ENCODE measurements around the gene FOXN3.

Gene FOXN3

DNA sequence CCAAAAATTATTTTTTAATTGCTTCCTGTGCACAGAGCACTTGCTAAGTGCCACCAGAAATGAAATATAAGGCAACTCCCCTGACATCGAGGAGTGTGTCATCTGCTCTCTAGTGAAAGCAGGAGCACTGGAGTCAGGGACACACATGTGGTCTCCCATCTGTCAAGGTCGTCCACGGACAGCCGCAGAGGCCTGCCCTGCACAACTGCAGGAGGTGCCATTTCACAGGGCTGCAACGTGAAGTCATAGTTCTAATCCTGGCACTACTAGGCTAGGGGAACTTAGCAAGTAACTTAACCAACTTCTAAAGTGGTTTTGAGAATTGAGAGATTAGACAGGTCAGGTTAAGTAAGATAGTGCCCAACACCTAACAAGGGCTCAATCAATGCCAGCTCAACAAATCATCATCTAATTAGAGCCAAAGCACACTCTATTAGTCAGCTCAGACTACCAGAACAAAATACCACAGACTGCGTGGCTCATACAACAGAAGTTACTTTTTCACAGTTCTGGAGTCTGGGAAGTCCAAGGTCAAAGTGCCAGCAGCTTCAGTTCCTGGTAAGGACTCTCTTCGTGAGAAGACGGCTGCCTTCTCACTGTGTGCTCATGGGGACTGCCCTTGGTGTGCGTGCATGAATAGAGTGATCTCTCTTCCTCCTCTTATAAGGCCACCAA is 30.7 kb downstream of the FOXN3 start:
- no peak for FAIRE-seq
- no peak for DNase-seq (ENCODE audit: insufficient read length, low spot score)

DNA sequence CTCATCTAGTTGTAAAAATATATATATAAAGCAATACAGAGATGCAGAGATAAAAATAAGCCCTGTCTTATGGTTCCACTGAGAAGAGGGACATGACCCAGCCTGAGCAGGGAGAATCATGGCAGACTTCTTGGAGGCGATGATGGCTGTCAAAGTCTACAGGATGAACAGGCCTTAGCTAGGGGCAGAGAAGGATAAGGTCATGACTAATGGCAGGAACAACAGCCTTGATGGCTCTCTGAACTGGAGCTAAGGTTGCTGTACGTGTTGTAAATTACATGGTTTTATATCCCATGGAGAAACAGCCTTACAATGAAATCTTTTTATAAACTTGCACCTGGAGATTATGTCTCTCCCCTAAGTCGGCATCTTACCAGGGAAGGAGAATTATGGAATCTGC is 32.4 kb downstream of the FOXN3 start:
- DNase-seq (ENCODE audit: insufficient read length, low spot score) (no peak), FAIRE-seq (no peak)

DNA sequence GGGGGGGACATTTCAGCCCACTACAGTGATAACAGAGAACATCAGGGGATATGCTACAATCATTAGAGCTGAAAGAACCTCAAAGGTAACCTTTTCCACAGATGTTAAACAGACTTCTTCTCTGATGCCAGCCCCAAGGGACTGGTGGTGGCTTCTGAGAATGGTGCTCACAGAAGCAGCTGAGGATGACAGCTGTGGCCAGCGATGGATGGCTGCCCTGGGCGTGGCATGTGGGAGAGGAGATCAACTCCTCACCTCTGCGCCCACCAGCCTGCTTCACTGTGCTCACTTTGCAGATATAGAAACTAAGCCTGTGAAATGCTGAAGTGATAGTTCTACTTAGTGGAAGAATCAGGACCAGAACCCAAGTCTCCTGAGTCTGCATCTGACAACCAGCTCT is 33.0 kb downstream of the FOXN3 start:
- no peak for FAIRE-seq
- DNase-seq (ENCODE audit: insufficient read length, low spot score): no peak

DNA sequence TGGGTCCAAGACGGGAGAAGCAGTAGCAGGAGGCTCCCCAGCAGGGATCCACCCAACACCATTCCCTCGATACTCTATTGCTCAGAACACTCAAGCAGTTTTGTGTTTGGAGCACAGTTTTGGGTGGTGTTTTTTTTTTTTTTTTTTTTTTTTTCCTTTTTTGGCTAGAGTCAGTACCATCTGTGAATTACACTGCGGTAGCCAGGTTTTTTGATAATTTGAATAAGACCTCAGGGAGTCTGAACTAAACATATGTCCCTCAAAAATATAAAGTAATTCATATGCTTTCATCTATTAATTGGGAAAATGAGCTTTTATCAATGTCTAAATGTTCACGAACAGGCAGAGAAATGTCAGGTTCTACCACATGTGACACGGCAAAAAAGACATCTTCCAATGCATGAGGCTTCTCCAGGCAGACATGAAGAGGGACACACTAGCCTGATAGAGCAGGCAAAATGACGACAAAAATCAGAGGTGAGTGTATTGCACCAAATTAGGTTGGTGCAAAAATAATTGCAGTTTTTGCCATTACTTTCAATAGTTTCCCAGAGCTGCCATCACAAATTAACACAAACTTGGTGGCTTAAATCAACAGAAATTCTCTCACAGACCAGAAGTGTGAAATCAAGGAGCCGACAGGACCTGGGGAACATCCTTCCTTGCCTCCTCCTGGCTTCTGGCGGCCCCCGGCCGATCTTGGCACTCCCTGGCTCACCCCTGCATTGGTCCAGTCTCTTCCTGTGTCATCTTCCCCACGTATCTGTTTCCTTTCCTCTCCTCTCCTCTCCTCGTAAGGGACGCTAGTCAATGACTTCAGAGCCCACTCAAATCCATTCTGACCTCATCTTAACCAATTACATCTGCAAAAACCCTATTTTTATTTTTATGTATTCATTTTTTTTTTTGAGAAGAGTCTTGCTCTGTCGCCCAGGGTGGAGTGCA is 33.9 kb downstream of the FOXN3 start:
- DNase-seq (ENCODE audit: insufficient read length, low spot score): no peak
- FAIRE-seq: no peak

DNA sequence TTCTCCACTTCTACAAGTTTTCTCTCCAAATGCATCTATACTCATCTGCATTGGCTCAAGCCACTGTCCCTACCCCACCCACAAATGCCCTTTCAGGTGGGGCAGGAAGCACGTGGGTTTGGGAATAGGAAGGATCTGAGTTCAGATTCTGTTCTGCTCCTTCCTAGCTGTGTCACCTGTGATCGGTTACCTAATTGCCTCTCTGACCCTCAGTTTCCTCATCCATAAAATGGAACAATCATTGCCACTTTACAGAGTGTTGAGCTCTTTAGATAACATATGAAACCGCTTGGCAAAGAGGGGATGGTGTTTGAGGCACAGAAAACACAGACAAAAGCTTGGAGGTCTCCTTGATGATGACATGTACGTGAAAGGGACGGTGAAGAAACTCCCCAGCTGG is 34.5 kb downstream of the FOXN3 start:
- FAIRE-seq: no peak

DNA sequence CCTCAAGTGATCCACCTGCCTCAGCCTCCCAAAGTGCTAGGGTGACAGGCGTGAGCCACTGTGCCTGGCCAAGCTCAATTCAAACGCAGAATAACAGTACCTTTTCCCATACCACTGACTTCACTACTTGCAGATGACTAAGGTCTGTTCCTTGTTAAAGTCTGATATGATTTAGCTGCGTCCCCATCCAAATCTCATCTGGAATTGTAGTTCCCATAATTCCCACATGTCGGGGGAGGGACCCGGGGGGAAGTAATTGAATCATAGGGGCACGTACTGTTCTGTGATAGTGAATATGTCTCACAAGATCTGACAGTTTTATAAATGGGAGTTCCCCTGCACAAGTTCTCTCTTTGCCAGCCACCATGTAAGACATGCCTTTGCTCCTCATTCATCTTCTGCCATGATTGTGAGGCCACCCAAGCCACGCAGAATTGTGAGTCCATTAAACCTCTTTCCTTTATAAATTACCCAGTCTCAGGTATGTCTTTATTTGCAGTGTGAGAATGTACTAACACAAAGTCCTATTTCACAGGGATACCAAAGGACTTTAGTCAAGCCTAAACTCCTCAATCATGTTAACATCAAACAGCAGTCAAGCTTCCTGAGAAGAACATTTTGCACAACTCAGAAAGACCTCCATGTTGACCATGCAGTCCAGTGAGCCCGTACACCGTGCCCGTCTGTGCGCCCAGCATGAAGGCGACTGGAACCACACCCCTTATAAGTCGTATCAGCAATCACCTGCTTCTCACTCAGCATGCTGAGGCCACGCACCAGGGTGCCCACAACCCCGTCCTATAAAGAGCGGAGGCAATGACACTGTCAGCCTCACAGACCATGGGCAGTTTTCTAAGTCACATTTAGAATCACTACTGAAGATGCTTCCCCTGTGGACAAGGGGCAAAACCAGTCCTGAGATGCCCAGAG is 36.9 kb downstream of the FOXN3 start:
- no peak for FAIRE-seq

More for the DNA sequence above, 34.5 kb downstream of the FOXN3 start:
- DNase-seq (ENCODE audit: insufficient read length, low spot score): no peak

DNA sequence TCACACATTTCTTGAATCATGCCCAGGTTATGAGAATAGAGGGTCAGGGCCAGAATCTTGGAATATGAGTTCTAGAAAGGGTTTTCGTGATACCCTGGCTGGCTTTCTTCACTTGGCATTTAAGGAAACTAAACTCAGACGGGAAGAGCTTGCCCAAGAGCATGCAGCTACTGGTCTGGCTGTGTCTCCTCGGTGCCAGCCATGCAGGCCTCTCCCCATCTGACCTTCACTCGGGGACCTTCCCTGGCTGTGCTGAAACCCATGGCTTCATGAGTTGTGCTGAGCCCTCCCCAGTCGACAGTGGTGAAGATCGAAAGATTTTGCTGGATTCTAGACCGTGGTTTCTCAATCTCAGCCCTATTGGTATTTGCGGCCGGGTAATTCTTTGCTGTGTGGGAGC is 38.0 kb downstream of the FOXN3 start:
- no peak for FAIRE-seq

More for the DNA sequence above, 36.9 kb downstream of the FOXN3 start:
- no peak for DNase-seq (ENCODE audit: insufficient read length, low spot score)

DNA sequence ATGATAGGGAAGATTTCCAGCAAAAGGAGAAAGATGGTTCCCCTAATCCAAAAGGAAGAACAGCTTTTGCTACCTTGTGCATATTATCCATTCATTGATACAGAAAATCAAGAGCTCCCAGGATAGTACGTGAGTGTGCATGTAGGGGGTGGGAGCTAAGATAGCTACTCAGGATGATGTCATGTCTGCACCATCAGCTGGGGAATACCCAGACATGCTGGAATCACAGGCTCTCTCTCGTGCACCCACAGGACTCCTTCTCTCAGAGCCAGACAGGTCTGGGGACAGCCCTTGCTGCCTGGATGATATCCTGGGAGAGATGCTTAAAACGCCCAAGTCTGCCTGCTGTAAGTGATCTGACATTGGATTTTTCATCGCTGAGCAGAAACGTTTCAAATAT is 38.9 kb downstream of the FOXN3 start:
- DNase-seq (ENCODE audit: insufficient read length, low spot score) (no peak), FAIRE-seq (no peak)

More for the DNA sequence above, 38.0 kb downstream of the FOXN3 start:
- DNase-seq (ENCODE audit: insufficient read length, low spot score): no peak

DNA sequence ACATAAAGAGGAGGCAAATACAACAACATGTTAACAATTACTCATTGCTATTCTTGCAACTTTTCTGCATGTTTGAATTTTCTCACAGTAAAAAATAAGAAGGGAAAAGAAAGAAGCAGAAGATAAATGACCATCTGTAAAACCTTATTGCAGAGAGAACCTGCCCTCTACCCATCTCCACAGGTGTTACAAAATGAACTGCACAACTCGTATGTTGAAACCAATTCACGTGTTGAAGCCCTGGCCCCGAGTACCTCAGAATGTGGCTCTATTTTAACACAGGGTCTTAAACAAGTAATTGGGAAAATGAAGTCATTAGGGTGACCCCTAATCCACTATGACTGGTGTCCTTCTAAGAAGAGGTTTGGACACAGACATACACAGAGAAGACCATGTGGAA is 39.5 kb downstream of the FOXN3 start:
- DNase-seq (ENCODE audit: insufficient read length, low spot score) (no peak), FAIRE-seq (no peak)

DNA sequence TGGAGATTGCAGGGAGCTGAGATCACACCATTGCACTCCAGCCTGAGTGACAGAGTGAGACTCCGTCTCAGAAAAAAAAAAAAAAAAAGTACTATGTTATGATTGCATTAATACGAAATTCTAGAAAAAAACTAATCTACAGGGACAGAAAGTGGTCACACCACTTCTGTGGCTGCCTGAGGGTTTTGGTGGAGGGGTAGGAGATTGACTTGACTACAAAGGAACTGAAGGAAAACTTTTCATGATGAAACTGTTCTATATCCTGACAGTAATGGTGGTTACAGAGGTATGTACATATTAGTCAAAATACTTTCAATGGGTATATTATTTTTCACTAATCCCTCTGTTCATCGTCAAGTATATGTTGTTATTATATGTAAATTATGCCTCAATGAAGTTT is 42.1 kb downstream of the FOXN3 start:
- no peak for FAIRE-seq

DNA sequence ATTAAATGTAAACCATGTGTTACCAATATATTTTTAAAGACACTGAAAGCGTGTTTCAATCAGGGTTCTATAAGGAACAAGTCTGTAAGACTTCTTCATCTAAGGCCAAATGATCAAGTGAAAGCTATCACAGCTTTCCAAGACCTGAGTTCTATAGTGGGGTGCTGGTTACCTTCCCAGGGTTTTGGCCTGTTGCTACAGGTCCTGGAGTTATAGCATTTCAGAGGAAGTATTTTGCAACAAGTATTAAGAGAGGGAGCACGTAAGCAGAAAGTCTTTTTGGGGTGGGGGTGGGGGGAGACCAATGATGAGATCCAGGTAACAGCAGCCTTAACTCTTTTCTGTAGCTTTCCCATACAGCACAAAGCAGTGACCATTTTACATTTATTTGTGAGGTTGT is 43.8 kb downstream of the FOXN3 start:
- DNase-seq (ENCODE audit: insufficient read length, low spot score) (no peak), FAIRE-seq (no peak)

More for the DNA sequence above, 42.1 kb downstream of the FOXN3 start:
- DNase-seq (ENCODE audit: insufficient read length, low spot score): no peak

DNA sequence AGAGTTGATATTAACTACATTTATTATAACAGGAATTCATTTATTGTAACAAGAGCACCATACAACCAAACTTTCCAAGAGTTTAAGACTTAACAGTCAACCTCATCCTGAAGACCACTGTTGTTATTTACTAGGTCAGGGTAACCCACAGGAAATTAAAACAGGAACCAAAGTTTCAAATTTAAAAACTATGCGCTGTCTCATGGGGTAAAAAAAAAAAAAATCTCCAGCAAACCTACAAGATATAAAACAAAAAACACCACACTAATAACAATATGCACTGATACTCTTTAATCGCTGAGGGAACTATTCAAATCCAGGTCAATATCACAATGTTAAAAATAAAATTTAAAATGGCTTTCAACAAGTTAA is 44.5 kb downstream of the FOXN3 start:
- no peak for DNase-seq (ENCODE audit: insufficient read length, low spot score)
- FAIRE-seq: no peak

DNA sequence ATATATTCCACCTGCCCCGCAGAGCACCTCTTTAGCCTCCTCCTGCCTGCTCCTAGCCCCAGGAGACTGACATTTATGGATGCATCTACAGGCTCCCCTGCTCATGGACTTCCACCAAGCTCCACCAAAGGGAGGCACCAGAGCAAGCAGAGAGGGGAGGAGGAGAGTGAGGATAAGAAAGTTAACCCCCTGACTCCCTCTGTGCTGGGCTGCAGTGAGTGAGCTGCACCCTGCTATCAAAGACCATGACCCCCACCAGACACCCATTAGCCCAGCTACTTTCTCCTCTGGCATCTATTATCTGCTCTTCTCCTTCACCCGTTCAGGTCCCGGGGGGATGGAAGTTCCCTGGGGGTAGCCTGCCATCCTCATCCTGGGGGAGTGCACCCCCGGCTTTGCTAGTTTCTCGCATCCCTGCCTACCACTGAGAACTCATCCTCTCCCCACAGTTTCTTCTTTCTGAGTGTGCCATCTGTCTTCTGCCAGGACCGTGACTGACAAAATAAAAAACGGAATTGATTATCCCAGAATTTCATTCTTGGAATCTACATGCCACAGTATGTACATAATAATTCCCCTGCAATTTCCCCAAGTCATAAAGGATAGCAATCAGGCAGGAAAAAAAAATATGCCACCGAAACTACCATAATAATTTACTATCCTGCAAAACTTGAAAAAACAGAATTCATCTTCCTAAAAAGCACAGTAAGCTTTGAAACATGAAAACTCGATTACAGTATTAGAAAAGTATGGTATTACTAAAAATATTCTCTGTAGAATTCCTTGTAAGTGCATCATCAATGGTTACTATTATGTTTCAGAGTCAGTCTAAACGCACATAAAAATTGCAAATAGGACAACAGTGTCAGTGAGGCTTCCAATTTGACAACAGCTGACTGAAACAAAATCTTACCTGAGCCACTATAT is 45.2 kb downstream of the FOXN3 start:
- DNase-seq (ENCODE audit: insufficient read length, low spot score): no peak
- no peak for FAIRE-seq

DNA sequence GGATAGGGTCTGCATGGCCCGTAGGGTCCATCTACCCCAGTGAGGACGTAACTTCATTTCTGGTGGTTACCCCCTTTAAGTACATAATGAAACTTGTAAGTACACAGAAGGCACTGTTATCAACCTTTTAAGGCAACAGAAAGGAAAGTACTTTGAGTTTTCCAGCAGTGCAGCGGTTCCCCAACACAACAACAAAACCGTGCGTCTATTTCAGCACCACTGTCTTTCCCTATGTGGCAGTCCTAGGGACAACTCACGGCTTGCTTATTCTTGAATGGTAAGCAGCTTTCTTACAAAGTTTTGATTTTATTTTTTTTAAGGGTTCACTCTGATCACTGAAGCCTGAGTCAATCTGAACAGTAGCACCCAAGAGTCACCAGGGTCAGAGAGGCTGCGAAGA is 46.3 kb downstream of the FOXN3 start:
- DNase-seq (ENCODE audit: insufficient read length, low spot score) (no peak), FAIRE-seq (no peak)

DNA sequence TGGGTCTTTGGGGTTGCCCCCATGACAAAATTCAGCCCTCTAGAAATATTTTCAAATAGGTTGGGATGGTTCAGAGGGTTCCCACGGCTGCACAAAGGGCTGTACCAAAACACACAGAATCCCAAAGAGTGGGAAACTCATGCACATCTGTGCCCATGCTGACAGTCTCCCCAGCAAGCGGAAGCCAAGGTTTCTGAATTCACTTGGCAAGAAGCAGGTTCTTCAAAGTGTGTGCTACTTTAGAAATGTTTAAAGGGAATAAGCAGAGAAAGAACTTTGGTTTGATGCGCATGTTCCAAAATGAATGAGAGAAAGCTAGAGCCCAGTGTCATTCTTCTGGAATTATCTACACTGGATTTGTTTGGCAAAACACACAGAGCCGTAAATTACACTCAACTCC is 46.7 kb downstream of the FOXN3 start:
- FAIRE-seq (no peak), DNase-seq (ENCODE audit: insufficient read length, low spot score) (no peak)

DNA sequence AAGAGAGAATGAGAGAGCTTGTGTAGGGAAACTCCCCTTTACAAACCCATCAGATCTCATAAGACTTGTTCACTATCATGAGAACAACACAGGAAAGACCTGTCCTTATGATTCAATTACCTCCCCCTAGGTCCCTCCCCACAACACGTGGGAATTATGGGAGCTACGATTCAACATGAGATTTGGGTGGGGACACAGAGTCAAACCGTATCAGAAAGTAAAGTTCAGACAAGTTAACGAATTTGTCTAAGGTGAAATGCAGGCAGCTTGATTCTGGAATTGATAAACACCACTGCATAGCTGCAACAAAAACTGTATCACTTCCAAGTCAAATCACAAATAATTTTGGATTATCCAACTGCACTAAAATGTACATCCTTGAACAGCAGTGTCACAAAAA is 47.4 kb downstream of the FOXN3 start:
- DNase-seq (ENCODE audit: insufficient read length, low spot score) (no peak), FAIRE-seq (no peak)

DNA sequence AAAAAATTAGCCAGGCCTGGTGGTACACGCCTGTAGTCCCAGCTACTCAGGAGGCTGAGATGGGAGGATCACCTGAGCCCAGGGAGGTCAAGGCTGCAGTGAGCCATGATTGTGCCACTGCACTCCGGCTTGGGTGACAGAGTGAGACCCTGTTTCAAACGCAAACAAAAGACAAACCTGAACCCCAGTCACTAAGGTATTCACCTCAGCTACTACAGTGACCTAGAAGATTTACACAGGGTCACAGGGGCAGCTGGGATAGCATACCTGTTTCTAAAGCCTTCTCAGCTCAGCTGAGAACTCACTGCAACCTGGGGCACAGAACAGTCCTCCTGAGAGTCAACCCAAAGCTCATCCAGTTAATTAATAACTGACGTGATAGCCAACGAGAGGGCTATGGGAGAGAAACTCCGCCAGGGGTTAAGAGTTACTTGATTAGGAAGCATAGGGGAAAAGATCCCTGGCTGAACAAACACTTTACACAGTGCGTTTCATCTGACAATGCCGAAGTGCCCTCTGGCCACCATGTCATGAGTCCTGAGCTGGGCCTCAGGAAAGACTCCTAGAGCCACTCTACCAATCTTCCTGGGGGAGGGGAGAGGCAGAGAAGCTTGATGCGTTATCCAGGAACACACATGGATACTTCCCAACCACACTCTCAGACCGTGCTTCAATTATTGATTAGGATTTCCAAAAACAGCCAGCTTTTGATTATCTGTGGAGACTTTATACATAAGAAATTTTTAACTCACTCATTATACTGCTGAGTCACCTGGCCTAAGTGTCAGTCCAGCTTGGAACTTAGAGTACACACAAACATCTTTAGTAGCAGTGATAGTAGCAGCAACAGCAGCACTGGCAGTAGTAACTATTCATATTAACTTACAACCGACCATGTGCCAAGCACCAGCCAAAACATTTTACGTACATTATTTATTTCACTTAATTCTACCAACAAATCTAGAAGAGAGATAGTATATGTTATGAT is 48.2 kb downstream of the FOXN3 start:
- FAIRE-seq: no peak

DNA sequence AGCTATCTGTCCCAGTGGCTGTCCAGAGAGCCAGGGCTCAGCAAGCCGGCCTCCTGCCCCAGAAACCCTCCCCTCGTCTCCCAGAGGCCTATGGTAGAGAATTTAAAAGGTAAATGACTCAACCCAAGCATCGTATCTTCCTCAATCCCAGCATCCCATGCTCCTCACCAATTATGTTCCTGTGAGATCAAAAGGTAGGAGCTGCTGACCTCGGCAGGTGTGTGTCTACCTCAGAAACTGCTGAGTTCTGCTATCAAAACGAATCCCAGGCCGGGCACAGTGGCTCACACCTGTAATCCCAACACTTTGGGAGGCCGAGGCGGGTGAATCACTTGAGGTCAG is 49.3 kb downstream of the FOXN3 start:
- DNase-seq (ENCODE audit: insufficient read length, low spot score) (no peak), FAIRE-seq (no peak)

More for the DNA sequence above, 48.2 kb downstream of the FOXN3 start:
- no peak for DNase-seq (ENCODE audit: insufficient read length, low spot score)
